Bronchial epithelial cell (primary cell): Measurements from ENCODE around the gene NOL7. TPM values are rescaled to one million over a fixed set of nuclear protein-coding genes. Genes with fewer than 3 reads are reported as not detected.

Experiments
- DNase-seq: peaks from one replicate; pipeline ENCODE4 v3.0.0-alpha.2; 2010; ENCODE audit warnings: low read depth
- FAIRE-seq: peaks from 2 replicates; lab custom pipeline; 2011; peaks lifted over from hg19 to GRCh38; lab: Jason Lieb, UNC
- H3K27me3 ChIP-seq: 2 replicates; pipeline ENCODE4 v1.5.1; 2011; ENCODE audit warnings: low read length; ENCODE audit not compliant: control insufficient read depth, insufficient read depth
- H3K36me3 ChIP-seq: 2 replicates; pipeline ENCODE4 v1.5.1; 2011; ENCODE audit warnings: low read length; ENCODE audit not compliant: control insufficient read depth, insufficient read depth
- H3K4me3 ChIP-seq: 2 replicates; pipeline ENCODE4 v1.5.1; 2011; ENCODE audit warnings: mild to moderate bottlenecking, low read depth, low read length, control low read depth
- CTCF ChIP-seq: IDR thresholded peaks from 2 replicates; pipeline ENCODE4 v1.5.1; 2011; ENCODE audit warnings: mild to moderate bottlenecking, moderate library complexity, low read length, control low read depth, inconsistent platforms; ENCODE audit not compliant: insufficient read depth, severe bottlenecking
- total RNA-seq: library from RNA; depleted of rRNA; stranded (reverse); fragments of >200 nt; gene quantifications from 2 replicates; pipeline ENCODE4 v1.2.1, GENCODE V29; 2014

NOL7 gene
- total RNA-seq, 1 donor from 2014 or later = 108 TPM

GRCh38 chr6:13638626-13639025 is 23.5 kb downstream of the NOL7 start:
- Histone ChIP-seq H3K4me3 (no peak overlapping the region), H3K27me3 (no peaks in the 10 kb centered on the region), H3K36me3 (peaks cover 7% of the 10 kb centered on the region)
- no peak for TF ChIP-seq CTCF
- FAIRE-seq (no peak), DNase-seq (no peak)

GRCh38 chr6:13641315-13641714 is 26.2 kb downstream of the NOL7 start:
- Histone ChIP-seq H3K4me3 (no peak overlapping the region), H3K27me3 (no peaks in the 10 kb centered on the region), H3K36me3 (peaks cover 5% of the 10 kb centered on the region)
- TF ChIP-seq CTCF = no peak
- DNase-seq (no peak), FAIRE-seq (no peak)

- no peaks in the 10 kb centered on the region for H3K27me3 ChIP-seq
- peaks cover 3% of the 10 kb centered on the region for H3K36me3 ChIP-seq
- H3K4me3 ChIP-seq = no peak overlapping the region
- DNase-seq (no peak), FAIRE-seq (no peak)
- no peak for TF ChIP-seq CTCF
These were observed 28.0 kb downstream of the NOL7 start for GRCh38 chr6:13643125-13643524.

GRCh38 chr6:13648850-13649249 is 33.7 kb downstream of the NOL7 start:
- H3K36me3 ChIP-seq = peaks cover 1% of the 10 kb centered on the region
- no peaks in the 10 kb centered on the region for H3K27me3 ChIP-seq
- TF ChIP-seq CTCF = no peak
- no peak for FAIRE-seq
- H3K4me3 ChIP-seq = no peak overlapping the region
- no peak for DNase-seq

GRCh38 chr6:13649393-13649792 is 34.3 kb downstream of the NOL7 start:
- no peaks in the 10 kb centered on the region for H3K27me3 ChIP-seq
- FAIRE-seq = no peak
- TF ChIP-seq CTCF = no peak
- no peak for DNase-seq
- peaks cover under 1% of the 10 kb centered on the region for H3K36me3 ChIP-seq
- no peak overlapping the region for H3K4me3 ChIP-seq

- H3K4me3 ChIP-seq = no peak overlapping the region
- no peak for DNase-seq
- no peaks in the 10 kb centered on the region for H3K27me3 ChIP-seq
- FAIRE-seq = no peak
- peaks cover 2% of the 10 kb centered on the region for H3K36me3 ChIP-seq
- no peak for TF ChIP-seq CTCF
These were observed 38.2 kb downstream of the NOL7 start for GRCh38 chr6:13653296-13653695.
